Central memory CD8-positive, alpha-beta T cell (primary cell): ENCODE data around the gene TIPARP.

Experiments used
- ATAC-seq: fragments of 150-1000 bp; cut with Tn5 transposase; replicated peaks from 2 replicates; pipeline ENCODE4 v1.10.0; 2022; ENCODE audit warnings: mild to moderate bottlenecking, moderate FRiP score, moderate number of reproducible peaks; ENCODE audit not compliant: poor library complexity, severe bottlenecking; ENCODE audit errors: extremely low read depth
- DNase-seq, 2 donors: peaks; one replicate each; pipeline ENCODE4 v3.0.0; 2021; ENCODE audit warnings: low spot score in 2 of 2
- H3K27ac Mint-ChIP-seq: one replicate; pipeline ENCODE4 v1.8.0; 2022; ENCODE audit warnings: low read depth, mild to moderate bottlenecking, moderate library complexity, mixed read lengths
- H3K27me3 Mint-ChIP-seq: one replicate; pipeline ENCODE4 v1.8.0; 2022; ENCODE audit warnings: mixed read lengths
- H3K36me3 Mint-ChIP-seq: one replicate; pipeline ENCODE4 v1.8.0; 2022; ENCODE audit warnings: mild to moderate bottlenecking, moderate library complexity, mixed read lengths; ENCODE audit not compliant: insufficient read depth
- H3K4me1 Mint-ChIP-seq: one replicate; pipeline ENCODE4 v1.8.0; 2022; ENCODE audit warnings: mixed read lengths
- H3K4me3 Mint-ChIP-seq: one replicate; pipeline ENCODE4 v1.8.0; 2022; ENCODE audit warnings: mild to moderate bottlenecking, moderate library complexity, mixed read lengths
- H3K9me3 Mint-ChIP-seq: one replicate; pipeline ENCODE4 v1.8.0; 2022; ENCODE audit warnings: mixed read lengths

The TIPARP gene, protein sequence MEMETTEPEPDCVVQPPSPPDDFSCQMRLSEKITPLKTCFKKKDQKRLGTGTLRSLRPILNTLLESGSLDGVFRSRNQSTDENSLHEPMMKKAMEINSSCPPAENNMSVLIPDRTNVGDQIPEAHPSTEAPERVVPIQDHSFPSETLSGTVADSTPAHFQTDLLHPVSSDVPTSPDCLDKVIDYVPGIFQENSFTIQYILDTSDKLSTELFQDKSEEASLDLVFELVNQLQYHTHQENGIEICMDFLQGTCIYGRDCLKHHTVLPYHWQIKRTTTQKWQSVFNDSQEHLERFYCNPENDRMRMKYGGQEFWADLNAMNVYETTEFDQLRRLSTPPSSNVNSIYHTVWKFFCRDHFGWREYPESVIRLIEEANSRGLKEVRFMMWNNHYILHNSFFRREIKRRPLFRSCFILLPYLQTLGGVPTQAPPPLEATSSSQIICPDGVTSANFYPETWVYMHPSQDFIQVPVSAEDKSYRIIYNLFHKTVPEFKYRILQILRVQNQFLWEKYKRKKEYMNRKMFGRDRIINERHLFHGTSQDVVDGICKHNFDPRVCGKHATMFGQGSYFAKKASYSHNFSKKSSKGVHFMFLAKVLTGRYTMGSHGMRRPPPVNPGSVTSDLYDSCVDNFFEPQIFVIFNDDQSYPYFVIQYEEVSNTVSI

DNA sequence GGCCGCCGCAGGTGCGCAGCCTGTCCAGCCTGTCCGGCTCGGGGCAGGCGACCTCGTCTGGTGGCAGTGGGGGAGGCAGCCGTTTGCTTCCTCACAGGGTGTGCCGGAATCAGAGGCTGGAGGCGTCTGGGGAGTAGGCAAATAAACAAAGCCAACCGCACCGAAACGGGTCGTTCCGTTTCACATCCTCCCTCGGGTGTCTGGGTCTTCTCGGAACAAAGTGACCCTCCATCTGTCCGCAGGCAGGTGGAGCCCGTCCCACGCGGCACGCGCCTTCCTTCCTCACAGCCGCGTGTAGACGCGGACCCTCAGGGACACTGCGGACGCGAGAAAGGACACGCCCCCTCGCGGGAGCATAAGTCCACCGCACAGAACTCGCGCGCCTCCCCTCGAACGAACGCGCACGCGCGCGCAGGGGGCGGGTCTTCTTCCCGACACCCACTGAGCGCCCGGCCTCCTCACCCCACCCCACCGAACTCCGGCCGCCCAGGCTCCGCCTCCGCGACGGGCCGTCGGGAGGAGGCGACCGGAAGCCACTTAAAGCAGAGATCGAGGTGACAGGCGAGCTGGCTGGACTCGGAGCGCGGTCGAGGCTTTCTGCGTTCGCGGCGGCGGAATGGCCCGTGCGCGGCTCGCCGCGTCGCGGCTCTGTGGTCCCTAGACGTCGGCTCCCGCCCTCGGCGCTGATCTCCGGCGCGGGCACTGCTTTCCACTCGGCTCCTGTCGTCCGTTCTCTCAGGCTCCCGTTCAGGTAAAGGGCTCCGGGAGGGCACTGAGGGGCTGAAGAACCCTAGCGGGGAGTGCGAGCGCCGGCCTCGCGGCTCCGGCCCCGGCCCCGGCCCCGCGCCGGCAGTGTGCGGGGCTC lies at the start of gene TIPARP:
TSS of gene TIPARP (plus strand) at position 545 of the 865 bp plus-strand sequence. CDS start 3,108 bp downstream, outside the sequence.
- ATAC-seq = peak; percentile 70
- H3K4me1 Mint-ChIP-seq = peaks cover 36% of the 10 kb centered on the region

DNA sequence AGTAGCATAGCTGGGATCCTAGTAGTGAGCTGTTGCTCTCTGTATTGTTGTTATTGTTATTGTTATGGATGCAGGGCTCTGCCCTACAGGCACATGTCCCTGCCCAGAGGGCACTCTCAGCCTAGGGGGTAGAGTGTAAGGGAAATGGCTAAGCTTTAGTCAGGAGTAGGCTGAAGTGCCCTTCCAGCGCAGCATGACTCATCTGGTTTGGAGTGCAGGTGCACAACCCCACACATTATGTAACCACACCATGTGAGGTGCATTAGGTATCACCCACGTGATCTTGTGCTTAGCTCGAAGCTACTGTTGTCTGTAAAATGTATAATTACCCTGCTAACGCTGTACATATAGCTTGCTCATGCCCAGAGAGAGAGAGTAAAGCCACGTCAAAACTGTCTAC lies 48.3 kb upstream of the TIPARP start:
- no peaks in the 10 kb centered on the region for H3K4me1 Mint-ChIP-seq
- peaks cover 1% of the 10 kb centered on the region for H3K27me3 Mint-ChIP-seq
- H3K36me3 Mint-ChIP-seq = peaks cover 2% of the 10 kb centered on the region
- DNase-seq = no peak
- no peak for ATAC-seq
- no peaks in the 10 kb centered on the region for H3K9me3 Mint-ChIP-seq
- H3K27ac Mint-ChIP-seq = no peak overlapping the region
- no peak overlapping the region for H3K4me3 Mint-ChIP-seq

More for the DNA sequence above, at the start of gene TIPARP:
- DNase-seq = peak; percentile 98 to 99
- Mint-ChIP-seq H3K27ac (peak within 1 kb of the TSS; percentile 91), H3K4me3 (peak within 1 kb of the TSS; percentile 88), H3K9me3 (no peaks in the 10 kb centered on the region), H3K27me3 (no peaks in the 10 kb centered on the region), H3K36me3 (peaks cover 41% of the 10 kb centered on the region)

DNA sequence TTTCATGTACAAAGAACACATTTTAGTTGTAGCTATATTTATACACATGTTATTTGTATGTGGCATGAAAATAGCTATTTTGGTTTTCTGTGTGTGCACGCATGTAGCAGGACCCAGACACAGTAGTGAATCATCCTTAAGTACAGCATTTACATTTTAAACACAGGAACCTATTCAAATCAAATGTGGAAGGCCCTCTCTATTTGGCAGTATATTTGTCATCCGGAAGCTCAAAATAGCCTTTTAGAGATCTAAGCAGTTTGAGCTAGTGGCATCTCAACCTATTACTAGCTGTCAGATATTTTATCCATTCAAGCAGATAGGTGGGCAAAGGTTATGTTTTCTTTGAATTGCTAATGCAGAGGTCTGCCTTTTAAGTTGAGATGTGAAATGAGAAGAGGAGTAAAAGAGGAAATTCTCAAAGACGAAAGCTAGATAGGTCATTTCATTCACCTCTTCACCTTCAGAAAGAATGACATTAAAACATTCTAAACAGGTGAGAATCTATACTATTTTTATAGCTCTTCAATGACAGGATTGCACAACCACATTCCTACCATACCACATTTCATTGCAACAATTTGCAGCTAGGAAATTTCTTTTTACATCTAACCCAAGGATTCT lies 46.3 kb upstream of the TIPARP start:
- Mint-ChIP-seq H3K4me1 (no peaks in the 10 kb centered on the region), H3K4me3 (no peak overlapping the region), H3K36me3 (peaks cover 2% of the 10 kb centered on the region), H3K27me3 (no peaks in the 10 kb centered on the region), H3K27ac (no peak overlapping the region), H3K9me3 (no peaks in the 10 kb centered on the region)
- DNase-seq (no peak), ATAC-seq (no peak)

DNA sequence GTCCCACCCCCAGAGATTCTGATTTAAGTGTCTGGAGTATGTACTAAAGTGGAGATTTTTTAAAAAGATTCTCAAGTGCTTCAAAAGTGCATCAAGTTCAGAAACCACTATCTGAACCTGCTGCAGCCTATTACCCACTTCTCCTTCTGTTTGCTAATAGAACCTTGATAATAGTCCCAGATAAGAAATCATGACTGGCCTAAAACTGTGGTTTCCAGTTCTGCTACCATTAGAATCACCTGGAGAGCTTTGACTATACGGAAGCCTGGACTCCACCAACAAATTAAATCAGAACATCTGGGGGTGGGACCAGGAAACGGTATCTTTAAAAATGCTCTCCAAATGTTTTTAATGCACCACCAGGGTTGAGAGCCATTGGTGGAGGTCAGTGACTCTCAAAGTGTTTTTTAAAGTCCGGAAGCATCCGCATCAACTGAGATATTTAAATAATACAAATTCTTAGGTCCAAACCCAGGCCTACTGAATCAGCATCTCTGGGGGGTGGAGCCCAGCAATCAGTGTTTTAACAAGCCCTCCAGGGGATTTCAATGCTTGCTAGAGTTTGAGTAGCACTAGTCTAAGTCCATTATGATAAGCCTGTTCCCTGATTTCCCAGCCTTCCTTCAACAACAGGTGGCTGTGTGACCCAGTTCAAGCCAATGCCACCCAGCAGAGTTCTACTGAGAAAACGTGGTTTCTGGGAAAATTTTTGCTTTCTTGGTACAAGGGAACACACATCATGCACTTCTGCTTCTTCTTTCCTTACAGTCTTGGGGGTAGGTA lies 45.4 kb upstream of the TIPARP start:
- DNase-seq (no peak), ATAC-seq (no peak)
- Mint-ChIP-seq H3K36me3 (peaks cover 2% of the 10 kb centered on the region), H3K4me3 (no peak overlapping the region), H3K9me3 (no peaks in the 10 kb centered on the region), H3K4me1 (no peaks in the 10 kb centered on the region), H3K27me3 (no peaks in the 10 kb centered on the region), H3K27ac (no peak overlapping the region)

DNA sequence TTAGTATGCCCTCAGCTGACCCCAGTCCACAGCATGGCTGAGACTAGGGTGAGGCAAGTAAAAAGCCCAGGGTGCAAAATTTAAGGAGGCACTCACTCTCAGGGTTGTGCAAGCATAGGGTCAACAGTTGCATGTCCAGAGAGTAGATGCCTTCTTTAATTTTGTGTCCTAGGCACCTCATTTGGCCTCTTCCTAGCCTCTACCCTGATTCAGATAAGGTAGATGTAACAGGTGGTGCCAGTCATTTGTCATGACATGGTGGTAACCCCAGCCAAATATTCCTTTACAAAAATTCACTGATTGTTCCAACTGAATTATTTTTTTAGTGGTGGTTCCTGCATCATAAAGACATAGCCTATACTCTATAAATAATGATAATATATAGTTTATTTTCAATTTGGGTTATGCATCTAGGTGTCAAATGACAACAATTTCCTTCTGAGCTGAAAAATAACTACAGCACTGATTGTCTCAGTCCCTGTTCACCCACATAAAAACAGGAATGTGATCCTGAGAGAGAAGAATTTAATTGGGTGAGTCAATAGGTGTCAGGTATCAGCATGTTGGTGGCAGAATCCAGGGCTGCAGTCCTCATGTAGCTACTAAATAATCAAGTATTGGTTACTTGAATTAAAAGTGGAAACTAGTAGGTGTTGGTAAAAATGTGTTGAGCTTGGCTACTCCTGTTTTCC lies 44.2 kb upstream of the TIPARP start:
- Mint-ChIP-seq H3K4me3 (no peak overlapping the region), H3K27me3 (no peaks in the 10 kb centered on the region), H3K36me3 (peaks cover 2% of the 10 kb centered on the region), H3K4me1 (no peaks in the 10 kb centered on the region), H3K27ac (no peak overlapping the region), H3K9me3 (no peaks in the 10 kb centered on the region)
- ATAC-seq = no peak
- no peak for DNase-seq

DNA sequence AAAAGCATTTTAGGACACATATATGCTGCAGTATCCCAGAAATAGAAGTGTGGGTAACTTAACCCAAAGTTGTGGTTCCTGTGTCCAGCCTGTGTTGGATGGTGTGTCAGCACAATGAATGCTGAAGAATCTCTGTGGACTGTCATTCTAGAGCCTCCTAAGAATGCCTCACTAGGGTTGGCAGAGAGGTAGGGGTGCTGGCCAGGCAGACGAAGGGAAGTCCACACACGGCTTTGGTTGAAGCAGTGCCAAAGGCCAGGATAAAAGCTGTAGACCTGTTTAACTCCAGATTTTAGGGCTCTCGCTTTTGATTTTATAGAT lies 43.7 kb upstream of the TIPARP start:
- no peak overlapping the region for H3K4me3 Mint-ChIP-seq
- no peak overlapping the region for H3K27ac Mint-ChIP-seq
- no peaks in the 10 kb centered on the region for H3K4me1 Mint-ChIP-seq
- peaks cover 2% of the 10 kb centered on the region for H3K36me3 Mint-ChIP-seq
- ATAC-seq = no peak
- no peaks in the 10 kb centered on the region for H3K27me3 Mint-ChIP-seq
- H3K9me3 Mint-ChIP-seq = no peaks in the 10 kb centered on the region
- DNase-seq = no peak

DNA sequence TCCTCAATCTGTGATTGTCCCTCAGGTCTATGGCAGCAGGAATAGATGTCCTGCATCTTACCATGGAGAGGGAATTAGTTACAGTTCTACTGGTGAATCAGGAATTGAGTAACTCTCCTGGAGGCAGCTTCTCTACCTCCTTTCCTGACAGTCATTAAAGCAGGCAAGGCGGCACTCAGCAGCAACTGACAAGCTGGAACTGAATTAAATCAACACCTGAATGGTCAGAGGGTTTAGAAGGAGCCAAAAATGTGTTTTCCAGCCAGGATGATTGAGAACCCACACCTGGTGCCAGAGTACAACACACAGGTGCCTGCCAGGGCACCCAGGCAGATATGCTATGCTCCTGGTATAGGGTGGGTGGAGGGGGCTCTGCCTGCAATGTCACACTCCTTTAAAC lies 43.1 kb upstream of the TIPARP start:
- H3K27me3 Mint-ChIP-seq = no peaks in the 10 kb centered on the region
- no peak overlapping the region for H3K4me3 Mint-ChIP-seq
- no peak overlapping the region for H3K27ac Mint-ChIP-seq
- ATAC-seq = no peak
- no peaks in the 10 kb centered on the region for H3K4me1 Mint-ChIP-seq
- no peaks in the 10 kb centered on the region for H3K9me3 Mint-ChIP-seq
- no peak for DNase-seq
- peaks cover 2% of the 10 kb centered on the region for H3K36me3 Mint-ChIP-seq

DNA sequence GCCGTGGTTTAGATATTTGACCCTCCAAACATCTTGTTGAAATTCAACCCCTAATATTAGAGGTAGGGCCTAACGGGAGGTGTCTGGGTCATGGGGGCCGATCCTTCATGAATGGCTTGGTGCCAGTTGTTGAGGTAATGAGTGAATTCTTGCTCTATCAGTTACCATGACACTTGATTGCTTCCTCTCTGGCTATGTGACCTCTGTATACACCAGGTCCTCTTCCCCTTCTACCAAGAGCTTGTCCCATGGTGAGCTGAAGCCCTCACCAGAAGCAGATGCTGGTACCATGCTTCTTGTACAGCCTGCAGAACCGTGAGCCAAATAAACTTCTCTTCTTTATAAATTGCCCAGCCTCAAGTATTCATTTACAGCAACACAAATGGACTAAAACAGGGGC lies 41.8 kb upstream of the TIPARP start:
- no peaks in the 10 kb centered on the region for H3K9me3 Mint-ChIP-seq
- H3K4me1 Mint-ChIP-seq = no peaks in the 10 kb centered on the region
- DNase-seq (no peak), ATAC-seq (no peak)
- H3K27me3 Mint-ChIP-seq = no peaks in the 10 kb centered on the region
- H3K36me3 Mint-ChIP-seq = peaks cover 1% of the 10 kb centered on the region
- H3K27ac Mint-ChIP-seq = no peak overlapping the region
- H3K4me3 Mint-ChIP-seq = no peak overlapping the region

DNA sequence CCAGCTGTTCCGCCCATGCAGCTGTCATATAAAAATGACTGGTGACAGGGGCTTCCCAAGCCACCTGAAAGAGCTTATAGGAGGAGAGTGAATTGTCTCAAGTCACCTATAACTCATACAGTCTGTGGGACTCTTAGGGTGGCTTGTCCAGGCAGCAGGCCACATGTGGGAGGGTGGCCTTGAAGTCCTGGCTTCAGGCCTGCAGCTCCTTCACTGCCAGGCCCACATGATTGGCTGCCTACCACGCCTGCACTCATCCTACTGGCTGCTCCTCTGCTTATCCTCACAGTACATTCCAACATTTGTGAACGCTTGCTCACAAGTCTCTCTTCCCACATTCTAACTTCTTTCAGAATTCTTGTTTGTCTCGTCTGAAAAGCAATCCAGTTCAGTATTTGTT lies 41.1 kb upstream of the TIPARP start:
- Mint-ChIP-seq H3K27me3 (no peaks in the 10 kb centered on the region), H3K27ac (no peak overlapping the region), H3K4me1 (no peaks in the 10 kb centered on the region), H3K36me3 (no peaks in the 10 kb centered on the region), H3K9me3 (no peaks in the 10 kb centered on the region), H3K4me3 (no peak overlapping the region)
- DNase-seq (no peak), ATAC-seq (no peak)

DNA sequence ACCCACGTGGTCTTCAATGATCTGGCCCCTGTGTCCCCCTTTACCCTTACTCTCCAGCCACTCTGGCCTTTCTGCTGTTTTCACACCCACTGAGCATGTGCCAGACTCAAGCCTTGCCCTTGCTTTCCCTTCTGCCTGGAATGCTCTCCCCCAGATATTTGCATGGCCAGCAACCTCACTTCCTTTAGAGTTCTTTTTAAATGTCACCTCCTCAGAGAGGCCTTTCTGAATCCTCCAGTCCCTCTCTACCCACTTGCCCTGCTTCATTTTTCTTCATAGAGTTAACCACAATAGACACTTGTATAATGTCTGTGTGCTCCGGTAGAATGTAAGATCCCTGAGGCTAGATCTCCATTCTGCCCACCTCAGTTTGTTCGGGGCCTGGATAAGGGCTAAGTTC lies 39.4 kb upstream of the TIPARP start:
- no peaks in the 10 kb centered on the region for H3K9me3 Mint-ChIP-seq
- H3K4me1 Mint-ChIP-seq = no peaks in the 10 kb centered on the region

DNA sequence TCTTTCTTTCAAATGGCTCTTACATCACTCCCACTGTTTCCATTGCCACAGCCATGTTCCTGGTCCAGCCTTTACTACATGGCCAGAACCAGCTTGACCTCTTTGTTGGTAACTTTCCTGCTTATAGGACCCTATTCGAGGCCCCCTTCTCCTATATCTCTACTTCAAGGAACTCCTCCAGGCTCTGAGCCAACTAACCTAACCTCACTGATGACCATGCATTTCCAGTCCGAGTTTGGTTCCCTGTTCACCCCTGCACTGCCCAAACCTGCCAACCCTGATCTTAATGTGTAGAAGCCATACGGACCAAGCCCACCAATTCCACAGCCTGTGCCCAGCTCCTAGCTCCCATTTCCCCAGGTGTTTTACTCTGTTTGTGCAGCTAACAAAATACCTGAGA lies 38.4 kb upstream of the TIPARP start:
- Mint-ChIP-seq H3K4me3 (no peak overlapping the region), H3K4me1 (no peaks in the 10 kb centered on the region), H3K9me3 (no peaks in the 10 kb centered on the region), H3K27ac (no peak overlapping the region), H3K27me3 (no peaks in the 10 kb centered on the region), H3K36me3 (no peaks in the 10 kb centered on the region)
- DNase-seq (no peak), ATAC-seq (no peak)

More for the DNA sequence above, 39.4 kb upstream of the TIPARP start:
- DNase-seq (no peak), ATAC-seq (no peak)
- H3K36me3 Mint-ChIP-seq = no peaks in the 10 kb centered on the region
- no peaks in the 10 kb centered on the region for H3K27me3 Mint-ChIP-seq
- no peak overlapping the region for H3K4me3 Mint-ChIP-seq
- H3K27ac Mint-ChIP-seq = no peak overlapping the region
